Hepatocyte (in vitro differentiated cells): ENCODE results near the gene GALNT11.

Experiments
- EZH2 ChIP-seq: fragments of 200-600 bp; sonication (generic); IDR thresholded peaks from 2 replicates; pipeline ENCODE4 v1.6.1; 2016; ENCODE audit warnings: antibody characterized with exemption, mild to moderate bottlenecking, borderline replicate concordance
- TF ChIP-seq, protein P1 (sequence below): fragments of 200-600 bp; sonication (generic); IDR thresholded peaks from 2 replicates; pipeline ENCODE4 v1.5.1; 2016; ENCODE audit warnings: antibody characterized with exemption, mild to moderate bottlenecking; ENCODE audit not compliant: poor library complexity

DNA sequence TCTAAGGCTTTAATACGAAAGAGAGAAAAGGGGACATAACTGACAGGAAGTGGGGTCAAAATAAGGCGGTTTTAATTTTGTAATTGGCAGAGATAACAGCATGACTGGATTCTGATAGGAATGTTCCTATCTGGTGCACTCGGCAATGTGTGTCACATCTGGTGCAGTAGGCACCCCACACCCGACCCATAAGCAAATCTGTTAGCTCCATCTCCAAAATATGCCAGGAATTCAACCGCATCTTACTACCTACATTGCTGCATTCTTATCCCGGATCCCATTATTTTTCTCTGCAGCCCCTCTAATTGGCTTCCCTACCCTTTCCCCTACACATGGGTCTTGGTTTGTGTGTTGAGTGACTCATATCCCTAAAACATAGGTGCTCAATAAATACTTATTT is 19.1 kb upstream of the GALNT11 start:
- TF ChIP-seq, protein P1, sequence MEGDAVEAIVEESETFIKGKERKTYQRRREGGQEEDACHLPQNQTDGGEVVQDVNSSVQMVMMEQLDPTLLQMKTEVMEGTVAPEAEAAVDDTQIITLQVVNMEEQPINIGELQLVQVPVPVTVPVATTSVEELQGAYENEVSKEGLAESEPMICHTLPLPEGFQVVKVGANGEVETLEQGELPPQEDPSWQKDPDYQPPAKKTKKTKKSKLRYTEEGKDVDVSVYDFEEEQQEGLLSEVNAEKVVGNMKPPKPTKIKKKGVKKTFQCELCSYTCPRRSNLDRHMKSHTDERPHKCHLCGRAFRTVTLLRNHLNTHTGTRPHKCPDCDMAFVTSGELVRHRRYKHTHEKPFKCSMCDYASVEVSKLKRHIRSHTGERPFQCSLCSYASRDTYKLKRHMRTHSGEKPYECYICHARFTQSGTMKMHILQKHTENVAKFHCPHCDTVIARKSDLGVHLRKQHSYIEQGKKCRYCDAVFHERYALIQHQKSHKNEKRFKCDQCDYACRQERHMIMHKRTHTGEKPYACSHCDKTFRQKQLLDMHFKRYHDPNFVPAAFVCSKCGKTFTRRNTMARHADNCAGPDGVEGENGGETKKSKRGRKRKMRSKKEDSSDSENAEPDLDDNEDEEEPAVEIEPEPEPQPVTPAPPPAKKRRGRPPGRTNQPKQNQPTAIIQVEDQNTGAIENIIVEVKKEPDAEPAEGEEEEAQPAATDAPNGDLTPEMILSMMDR = no peak
- no peak for TF ChIP-seq EZH2
